NB4 (cell line): Measurements from ENCODE around the gene CIB4.

ENCODE experiments used
- CTCF ChIP-seq: IDR thresholded peaks from one replicate; pipeline ENCODE4 v1.5.1; 2012; ENCODE audit warnings: low read depth, low read length
- MAX ChIP-seq: IDR thresholded peaks from 2 replicates; pipeline ENCODE4 v1.6.1; 2011; ENCODE audit warnings: low read depth, low read length
- MYC ChIP-seq: IDR thresholded peaks from 2 replicates; pipeline ENCODE4 v1.6.1; 2011; ENCODE audit warnings: low read depth, low read length
- POLR2A ChIP-seq: IDR thresholded peaks from 2 replicates; pipeline ENCODE4 v1.6.1; 2011; ENCODE audit warnings: mild to moderate bottlenecking; ENCODE audit not compliant: insufficient read length; ENCODE audit errors: extremely low read depth

GRCh38 chr2:26629751-26630150, 11.4 kb downstream of the CIB4 start:
- TF ChIP-seq CTCF: no peak
- TF ChIP-seq POLR2A: no peak
- no peak for TF ChIP-seq MAX
- TF ChIP-seq MYC: no peak
